Heart left ventricle (tissue), 16 donors: ENCODE results near the gene LACTBL1. TPM values are rescaled to one million over a fixed set of nuclear protein-coding genes. Genes with fewer than 3 reads are reported as not detected.

ENCODE experiments used
- ATAC-seq, 4 donors: fragments of 200-7000 bp; cut with Tn5 transposase; one replicate each; pipeline ENCODE4 v1.9.1; 2020 to 2022; ENCODE audit warnings: moderate library complexity in 4 of 4, mild to moderate bottlenecking in 3 of 4, moderate number of reproducible peaks in 1 of 4
- DNase-seq, 5 donors: peaks; one replicate each; pipeline ENCODE4 v3.0.0-alpha.2; 2020
- H3K27ac ChIP-seq, 12 donors: fragments of 200-600 bp; sonication (generic) in 4 of 12; one replicate each; pipeline versions ENCODE4 v1.5.0 to v1.8.0; 2016 to 2022; ENCODE audit warnings: mild to moderate bottlenecking in 2 of 12
- H3K27me3 ChIP-seq, 9 donors: fragments of 200-600 bp; sonication (generic) in 2 of 9; one replicate each; pipeline versions ENCODE4 v1.5.1 to v1.8.0; 2016 to 2022; ENCODE audit warnings: mild to moderate bottlenecking in 3 of 9
- H3K36me3 ChIP-seq, 9 donors: fragments of 200-600 bp; sonication (generic) in 2 of 9; one replicate each; pipeline versions ENCODE4 v1.5.0 to v1.8.0; 2018 to 2022; ENCODE audit warnings: mild to moderate bottlenecking in 2 of 9
- H3K4me1 ChIP-seq, 12 donors: fragments of 200-600 bp; sonication (generic) in 4 of 12; one replicate each; pipeline versions ENCODE4 v1.5.0 to v1.8.0; 2016 to 2022; ENCODE audit warnings: mild to moderate bottlenecking in 3 of 12
- H3K4me3 ChIP-seq, 12 donors: fragments of 200-600 bp; sonication (generic) in 4 of 12; one replicate each; pipeline versions ENCODE4 v1.5.0 to v1.8.0; 2017 to 2022; ENCODE audit warnings: mild to moderate bottlenecking in 9 of 12, moderate library complexity in 4 of 12
- H3K9me3 ChIP-seq, 12 donors: fragments of 200-600 bp; sonication (generic) in 4 of 12; one replicate each; pipeline versions ENCODE4 v1.5.0 to v1.8.0; 2016 to 2022; ENCODE audit warnings: mild to moderate bottlenecking in 1 of 12
- CTCF ChIP-seq, 12 donors: fragments of 200-600 bp; sonication (generic) in 4 of 12; IDR thresholded peaks; one replicate each; pipeline versions ENCODE4 v1.5.0 to v1.8.0; 2018 to 2022; ENCODE audit warnings: antibody characterized with exemption in 12 of 12, mild to moderate bottlenecking in 5 of 12
- POLR2A ChIP-seq, 2 donors: fragments of 450-650 bp; IDR thresholded peaks; one replicate each; pipeline ENCODE4 v1.6.1; 2017; ENCODE audit warnings: antibody characterized with exemption in 2 of 2, mild to moderate bottlenecking in 2 of 2, moderate library complexity in 2 of 2
- WGBS, 4 donors: extraction: QIAGEN DNeasy Blood & Tissue Kit in 2 of 4; methylation state at CpG; one replicate each; pipeline versions ENCODE4 v1.1.5 to v1.1.7; 2013 to 2018; 5-methylcytosine and 5-hydroxymethylcytosine counted together
- intact Hi-C, 10 donors: fragments of 100-400 bp; cut with DNase I; formaldehyde crosslinking; loops; one replicate each; pipeline versions ENCODE4 v1.11.1 to v1.14.2; 2022
- polyA plus RNA-seq, 2 donors: library from polyadenylated mRNA; stranded (reverse); fragments of 200-250 nt; gene quantifications; one replicate each; pipeline ENCODE4 v1.2.3, GENCODE V29; 2013
- total RNA-seq, 9 donors: library from RNA; depleted of rRNA in 2 of 9; stranded (reverse); fragments of >200 nt in 2 of 9; fragmentation: NEBNext Ultra II Directional in 3 of 9; extraction: Animal tissue kit (Norgen Biotek cat#: 25700) in 3 of 9; gene quantifications; one replicate each; pipeline versions ENCODE4 v1.1.0 to v1.2.4, GENCODE V29; 2016 to 2023
- donor health status: ischemic (EF 13 %, LVEDD 7.1; RV severe dilation, severe dysfunction).
- donor health status: healthy with polysubstance abuse.
- donor health status: DM: no; HTN: yes; CAD: no.
- donor health status: DM: no; HTN: no; CAD: no.
- donor health status: ischemic (EF 25% LVEDD 6.9; RV normal size, moderate dysfunction).
- donor health status: ischemic (EF 25% LVEDD 5.7; RV mildly dilated, moderate dysfunction).
- donor health status: healthy.
- donor health status: DM: yes; HTN: yes; CAD: no.
- donor health status: ischemic (EF 35%, LVEDD 5.7; RV mildly dilated, moderate dysfunction).
- donor health status: nonischemic (EF 11% LVEDD 7.7; RV severe dilation, severe dysfunction).
- donor health status: DM: yes; HTN: yes; CAD: no.
- donor health status: PGD.
- donor health status: ischemic (EF 29% LVEDD 5.4; RV normal size, mild dysfunction).
- donor health status: nonischemic (EF 23%, LVEDD 6.1; RV moderate dilation, normal function).

Gene LACTBL1
- total and polyA plus RNA-seq, 11 donors: not detected

- H3K9me3 ChIP-seq: peaks cover 0 to 20% (median 3%) of the 10 kb centered on the region in 12 donors
- ATAC-seq (peak in 2 of 4 donors; percentile 12 to 38), DNase-seq (peak in 4 of 5 donors; percentile 7 to 72 (median 28))
- no peak for TF ChIP-seq POLR2A (IDR thresholded peaks at IDR 0.05)
- TF ChIP-seq CTCF (IDR thresholded peaks at IDR 0.05): no peak
- H3K27me3 ChIP-seq: no peaks in the 10 kb centered on the region
- intact Hi-C loops: loop anchor here in 1 of 10 donors (5.0 kb wide), 1 partner anchor 147 kb away; the partner anchor contains the start of gene LUZP1
- 0 to 1% (median 0%) methylated on average over 30 to 42 of the region's 42 CpGs for WGBS, 4 donors
- no peaks in the 10 kb centered on the region for H3K36me3 ChIP-seq
- H3K4me3 ChIP-seq: peak overlapping the region; percentile 68 to 98 (median 90)
- H3K4me1 ChIP-seq: peaks cover 0 to 22% (median 10%) of the 10 kb centered on the region in 12 donors
- H3K27ac ChIP-seq: peak overlapping the region; percentile 49 to 91 (median 83)
Observed at GRCh38 chr1:23019863-23020625, 47.4 kb upstream of the LACTBL1 start.

DNA sequence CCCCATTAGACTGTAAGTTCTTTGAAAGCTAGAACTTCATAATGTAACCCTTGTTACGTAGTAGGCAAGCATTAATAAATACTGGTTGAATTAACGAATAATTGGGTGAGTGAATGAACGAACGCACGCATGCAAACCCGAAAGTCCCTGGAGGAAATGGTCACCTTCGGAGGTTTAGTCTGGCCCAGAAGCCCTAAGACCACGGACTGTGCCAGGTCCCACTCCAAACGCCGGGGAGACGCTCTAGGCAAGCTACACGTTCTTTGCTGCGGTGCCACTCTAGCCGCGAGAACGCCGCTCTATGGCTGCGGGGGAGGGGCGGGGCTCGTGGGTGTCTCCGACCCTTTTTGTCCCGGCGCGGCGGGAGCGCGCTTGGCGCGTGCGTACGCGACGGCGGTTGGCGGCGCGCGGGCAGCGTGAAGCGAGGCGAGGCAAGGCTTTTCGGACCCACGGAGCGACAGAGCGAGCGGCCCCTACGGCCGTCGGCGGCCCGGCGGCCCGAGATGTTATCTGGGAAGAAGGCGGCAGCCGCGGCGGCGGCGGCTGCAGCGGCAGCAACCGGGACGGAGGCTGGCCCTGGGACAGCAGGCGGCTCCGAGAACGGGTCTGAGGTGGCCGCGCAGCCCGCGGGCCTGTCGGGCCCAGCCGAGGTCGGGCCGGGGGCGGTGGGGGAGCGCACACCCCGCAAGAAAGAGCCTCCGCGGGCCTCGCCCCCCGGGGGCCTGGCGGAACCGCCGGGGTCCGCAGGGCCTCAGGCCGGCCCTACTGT is 46.6 kb upstream of the LACTBL1 start, which contains the start of gene KDM1A:
TSS of gene KDM1A (plus strand) at position 375 of the 769 bp plus-strand sequence. CDS start at position 504, 129 bp downstream.
- 0 to 1% (median 0%) methylated on average over 27 to 85 of the region's 85 CpGs for WGBS, 4 donors
- intact Hi-C loops: loop anchor here in 1 of 10 donors (5.0 kb wide), 1 partner anchor 148 kb away; the partner anchor contains the start of gene LUZP1
- H3K4me3 ChIP-seq: peak within 1 kb of the TSS; percentile 68 to 98 (median 90)
- ATAC-seq (peak; percentile 99 to 100 (median 100)), DNase-seq (peak; percentile 97 to 99 (median 98))
- peaks cover 0 to 22% (median 10%) of the 10 kb centered on the region in 12 donors for H3K4me1 ChIP-seq
- peaks cover 0 to 20% (median 3%) of the 10 kb centered on the region in 12 donors for H3K9me3 ChIP-seq
- peak in 1 of 2 donors; percentile 74 for TF ChIP-seq POLR2A (IDR thresholded peaks at IDR 0.05)
- peak in 4 of 12 donors; percentile 10 to 44 (median 36) for TF ChIP-seq CTCF (IDR thresholded peaks at IDR 0.05)
- H3K36me3 ChIP-seq: no peaks in the 10 kb centered on the region
- no peaks in the 10 kb centered on the region for H3K27me3 ChIP-seq
- H3K27ac ChIP-seq: peak within 1 kb of the TSS; percentile 60 to 91 (median 83)

- Histone ChIP-seq H3K9me3 (peaks cover 0 to 17% (median 3%) of the 10 kb centered on the region in 12 donors), H3K36me3 (no peaks in the 10 kb centered on the region), H3K4me1 (peaks cover 0 to 19% (median 10%) of the 10 kb centered on the region in 12 donors), H3K4me3 (peak overlapping the region; percentile 47 to 98 (median 89)), H3K27me3 (no peaks in the 10 kb centered on the region), H3K27ac (peak overlapping the region; percentile 60 to 91 (median 83))
- ATAC-seq (peak in 2 of 4 donors; percentile 1), DNase-seq (no peak)
- WGBS, 4 donors: 31 to 44% (median 40%) methylated on average over 10 of the region's 10 CpGs
- intact Hi-C loops: loop anchor here in 1 of 10 donors (5.0 kb wide), 1 partner anchor 149 kb away; the partner anchor contains the start of gene LUZP1
- TF ChIP-seq CTCF (IDR thresholded peaks at IDR 0.05) (no peak), POLR2A (IDR thresholded peaks at IDR 0.05) (no peak)
Observed at GRCh38 chr1:23018661-23019093, 46.0 kb upstream of the LACTBL1 start.
